DOHH2 (cell line): ENCODE data around the gene TTYH2.
A peak's percentile ranks its signal among the peaks of the same experiment; 100 is the strongest.

Experiments used
- H3F3A ChIP-seq: fragments of 200-600 bp; sonication (generic), shearing (Covaris generic); 2 replicates; pipeline ENCODE4 v1.6.0; 2016; ENCODE audit warnings: antibody characterized with exemption, mild to moderate bottlenecking; ENCODE audit not compliant: control insufficient read depth, insufficient read depth
- H3K27ac ChIP-seq: fragments of 200-600 bp; sonication (generic); 2 replicates; pipeline ENCODE4 v1.5.1; 2014; ENCODE audit warnings: low read depth, mild to moderate bottlenecking, low read length, moderate library complexity
- H3K27me3 ChIP-seq: fragments of 200-600 bp; sonication (generic); 2 replicates; pipeline ENCODE4 v1.6.1; 2014; ENCODE audit warnings: mild to moderate bottlenecking, low read length, mixed read lengths; ENCODE audit not compliant: control insufficient read depth
- H3K36me3 ChIP-seq: fragments of 200-600 bp; sonication (generic); 2 replicates; pipeline ENCODE4 v1.6.1; 2014; ENCODE audit warnings: mild to moderate bottlenecking, low read length, moderate library complexity, mixed read lengths; ENCODE audit not compliant: control insufficient read depth
- H3K4me1 ChIP-seq: fragments of 200-600 bp; sonication (generic); 2 replicates; pipeline ENCODE4 v1.6.1; 2014; ENCODE audit warnings: mild to moderate bottlenecking, low read length, mixed read lengths; ENCODE audit not compliant: control insufficient read depth
- H3K4me2 ChIP-seq: fragments of 200-600 bp; sonication (generic); 2 replicates; pipeline ENCODE4 v1.6.0; 2014; ENCODE audit warnings: mild to moderate bottlenecking, low read length, moderate library complexity
- H3K4me3 ChIP-seq: fragments of 200-600 bp; sonication (generic); 2 replicates; pipeline ENCODE4 v1.5.1; 2014; ENCODE audit warnings: mild to moderate bottlenecking, low read length, mixed read lengths
- H3K79me2 ChIP-seq: fragments of 200-600 bp; sonication (generic); 2 replicates; pipeline ENCODE4 v1.6.1; 2014; ENCODE audit warnings: mild to moderate bottlenecking, low read length, mixed read lengths; ENCODE audit not compliant: control insufficient read depth
- H3K9me2 ChIP-seq: fragments of 200-600 bp; sonication (generic); replicated peaks from 2 replicates; pipeline ENCODE4 v1.6.1; 2014; ENCODE audit warnings: mild to moderate bottlenecking, low read length, mixed read lengths; ENCODE audit not compliant: control insufficient read depth
- H3K9me3 ChIP-seq: fragments of 200-600 bp; sonication (generic); 2 replicates; pipeline ENCODE4 v1.6.1; 2014; ENCODE audit warnings: antibody characterized with exemption, low read length, mixed read lengths; ENCODE audit not compliant: control insufficient read depth, insufficient read depth
- H4K20me1 ChIP-seq: fragments of 200-600 bp; sonication (generic); 2 replicates; pipeline ENCODE4 v1.6.0; 2014; ENCODE audit warnings: low read depth, mild to moderate bottlenecking, antibody characterized with exemption, low read length, moderate library complexity; ENCODE audit not compliant: control insufficient read depth, insufficient read depth
- CTCF ChIP-seq: fragments of 200-600 bp; sonication (generic); IDR thresholded peaks from one replicate; pipeline ENCODE4 v1.5.1; 2014; ENCODE audit warnings: antibody characterized with exemption, mild to moderate bottlenecking, low read depth, low read length; ENCODE audit not compliant: poor library complexity, severe bottlenecking
- EZH2phosphoT487 ChIP-seq: fragments of 200-600 bp; sonication (generic); IDR thresholded peaks from 2 replicates; pipeline ENCODE4 v1.6.1; 2017; ENCODE audit warnings: borderline replicate concordance, mild to moderate bottlenecking, antibody characterized with exemption, low read length, moderate library complexity, mixed read lengths

The TTYH2 gene

GRCh38 chr17:74198694-74199093 lies 14.7 kb upstream of the TTYH2 start:
- H3F3A ChIP-seq: no peaks in the 10 kb centered on the region
- peaks cover 3% of the 10 kb centered on the region for H3K79me2 ChIP-seq
- peaks cover 2% of the 10 kb centered on the region for H3K36me3 ChIP-seq
- no peaks in the 10 kb centered on the region for H3K9me3 ChIP-seq
- peaks cover 61% of the 10 kb centered on the region for H3K27me3 ChIP-seq
- H3K27ac ChIP-seq: no peak overlapping the region
- H3K4me2 ChIP-seq: no peak overlapping the region
- no peak for TF ChIP-seq CTCF
- TF ChIP-seq EZH2phosphoT487: no peak
- H3K9me2 ChIP-seq: no peaks in the 10 kb centered on the region
- no peak overlapping the region for H3K4me3 ChIP-seq
- peaks cover 4% of the 10 kb centered on the region for H3K4me1 ChIP-seq
- no peaks in the 10 kb centered on the region; the same call in 1 of the 2 replicates for H4K20me1 ChIP-seq

- Histone ChIP-seq H3K27me3 (peaks cover 56% of the 10 kb centered on the region), H3K27ac (no peak overlapping the region), H3K9me3 (no peaks in the 10 kb centered on the region), H3K4me3 (no peak overlapping the region), H3K79me2 (peaks cover 11% of the 10 kb centered on the region), H3F3A (peaks cover 4% of the 10 kb centered on the region), H3K36me3 (peaks cover 10% of the 10 kb centered on the region), H4K20me1 (no peaks in the 10 kb centered on the region; the same call in 1 of the 2 replicates), H3K4me2 (no peak overlapping the region), H3K4me1 (peaks cover 4% of the 10 kb centered on the region), H3K9me2 (no peaks in the 10 kb centered on the region)
- TF ChIP-seq EZH2phosphoT487: no peak
- peak; percentile 96 for TF ChIP-seq CTCF
Observed at GRCh38 chr17:74199306-74200092, 13.9 kb upstream of the TTYH2 start.

GRCh38 chr17:74200112-74200511 lies 13.3 kb upstream of the TTYH2 start:
- Histone ChIP-seq H3K79me2 (peaks cover 17% of the 10 kb centered on the region), H3K4me2 (no peak overlapping the region), H3F3A (peaks cover 10% of the 10 kb centered on the region), H3K9me3 (no peaks in the 10 kb centered on the region), H3K4me1 (peaks cover 9% of the 10 kb centered on the region), H3K4me3 (no peak overlapping the region), H4K20me1 (peaks cover 5% of the 10 kb centered on the region), H3K9me2 (no peaks in the 10 kb centered on the region), H3K27me3 (peaks cover 51% of the 10 kb centered on the region), H3K27ac (no peak overlapping the region), H3K36me3 (peaks cover 16% of the 10 kb centered on the region)
- TF ChIP-seq EZH2phosphoT487: no peak

GRCh38 chr17:74201250-74201649 lies 12.1 kb upstream of the TTYH2 start:
- Histone ChIP-seq H3K79me2 (peaks cover 28% of the 10 kb centered on the region), H3F3A (peaks cover 21% of the 10 kb centered on the region), H3K4me1 (peaks cover 21% of the 10 kb centered on the region), H3K36me3 (peaks cover 27% of the 10 kb centered on the region), H3K9me2 (no peaks in the 10 kb centered on the region), H3K27ac (no peak overlapping the region), H3K27me3 (peaks cover 43% of the 10 kb centered on the region), H3K9me3 (no peaks in the 10 kb centered on the region), H3K4me2 (no peak overlapping the region), H4K20me1 (peaks cover 16% of the 10 kb centered on the region), H3K4me3 (no peak overlapping the region)
- TF ChIP-seq CTCF: no peak
- no peak for TF ChIP-seq EZH2phosphoT487
